HFFc6 (cell line): ENCODE results near the gene CDC14B. TPM values are rescaled to one million over a fixed set of nuclear protein-coding genes. Genes with fewer than 3 reads are reported as not detected.
A peak's percentile ranks its signal among the peaks of the same experiment; 100 is the strongest.

Experiments used
- DNase-seq: peaks from one replicate; pipeline ENCODE4 v3.0.0-alpha.2; 2018
- H3K27ac Mint-ChIP-seq: 2 replicates; pipeline ENCODE4 v1.8.0; 2020; ENCODE audit warnings: mild to moderate bottlenecking, mixed read lengths
- H3K27me3 Mint-ChIP-seq: 2 replicates; pipeline ENCODE4 v1.8.0; 2021; ENCODE audit warnings: mild to moderate bottlenecking, moderate library complexity, mixed read lengths; ENCODE audit not compliant: insufficient read depth
- H3K36me3 Mint-ChIP-seq: 2 replicates; pipeline ENCODE4 v1.8.0; 2021; ENCODE audit warnings: low read depth, mixed read lengths
- H3K4me1 Mint-ChIP-seq: 2 replicates; pipeline ENCODE4 v1.8.0; 2020; ENCODE audit warnings: low read depth, mixed read lengths
- H3K4me3 Mint-ChIP-seq: 2 replicates; pipeline ENCODE4 v1.8.0; 2020; ENCODE audit warnings: mild to moderate bottlenecking, moderate library complexity, mixed read lengths
- H3K9me3 Mint-ChIP-seq: 2 replicates; pipeline ENCODE4 v1.8.0; 2020; ENCODE audit warnings: mild to moderate bottlenecking, mixed read lengths
- CTCF ChIP-seq: fragments of 200-600 bp; sonication (generic); IDR thresholded peaks from 2 replicates; pipeline ENCODE4 v1.5.0; 2021; ENCODE audit warnings: antibody characterized with exemption, mild to moderate bottlenecking
- total RNA-seq, 6 experiments: library from RNA; stranded (reverse); fragmentation: NEBNext Ultra II Directional; extraction: Animal tissue kit (Norgen Biotek cat#: 25700); gene quantifications; 2 replicates in 1 of 6; 3 replicates in 5 of 6; pipeline ENCODE4 v1.2.3, GENCODE V29; 2021

CDC14B gene
- total RNA-seq, 6 experiments from 2014 or later, result 10.7 to 14.9 (median 12.1) TPM

- Mint-ChIP-seq H3K4me3 (no peak overlapping the region), H3K27ac (no peak overlapping the region; the same call in 1 of the 2 replicates), H3K9me3 (no peaks in the 10 kb centered on the region), H3K27me3 (no peaks in the 10 kb centered on the region; the same call in 1 of the 2 replicates), H3K4me1 (peaks cover 27% of the 10 kb centered on the region), H3K36me3 (peaks cover 9% of the 10 kb centered on the region)
- no peak for TF ChIP-seq CTCF
- no peak for DNase-seq
Observed at GRCh38 chr9:96476013-96476412, 143.6 kb downstream of the CDC14B start.

GRCh38 chr9:96467784-96468183 lies 151.9 kb downstream of the CDC14B start:
- no peaks in the 10 kb centered on the region for H3K27me3 Mint-ChIP-seq
- H3K4me1 Mint-ChIP-seq, result no peaks in the 10 kb centered on the region
- no peak for DNase-seq
- no peak overlapping the region for H3K4me3 Mint-ChIP-seq
- no peaks in the 10 kb centered on the region for H3K9me3 Mint-ChIP-seq
- TF ChIP-seq CTCF, result no peak
- H3K36me3 Mint-ChIP-seq, result peaks cover 22% of the 10 kb centered on the region
- H3K27ac Mint-ChIP-seq, result no peak overlapping the region

- no peaks in the 10 kb centered on the region for H3K9me3 Mint-ChIP-seq
- no peaks in the 10 kb centered on the region for H3K27me3 Mint-ChIP-seq
- peaks cover 24% of the 10 kb centered on the region for H3K4me1 Mint-ChIP-seq
- DNase-seq, result no peak
- peaks cover 26% of the 10 kb centered on the region for H3K36me3 Mint-ChIP-seq
- TF ChIP-seq CTCF, result no peak
- H3K4me3 Mint-ChIP-seq, result no peak overlapping the region
- H3K27ac Mint-ChIP-seq, result no peak overlapping the region
Observed at GRCh38 chr9:96464426-96464825, 155.2 kb downstream of the CDC14B start.

- no peak overlapping the region for H3K4me3 Mint-ChIP-seq
- H3K36me3 Mint-ChIP-seq, result peaks cover 37% of the 10 kb centered on the region
- no peaks in the 10 kb centered on the region for H3K27me3 Mint-ChIP-seq
- no peak for TF ChIP-seq CTCF
- DNase-seq, result no peak
- H3K9me3 Mint-ChIP-seq, result no peaks in the 10 kb centered on the region
- peaks cover 36% of the 10 kb centered on the region for H3K4me1 Mint-ChIP-seq
- H3K27ac Mint-ChIP-seq, result no peak overlapping the region
Observed at GRCh38 chr9:96462541-96462940, 157.1 kb downstream of the CDC14B start.

- H3K27me3 Mint-ChIP-seq, result no peaks in the 10 kb centered on the region
- TF ChIP-seq CTCF, result no peak
- peak overlapping the region; percentile 80 for H3K27ac Mint-ChIP-seq
- no peaks in the 10 kb centered on the region for H3K9me3 Mint-ChIP-seq
- peak overlapping the region; percentile 69; the same call in 1 of the 2 replicates for H3K4me3 Mint-ChIP-seq
- peak; percentile 11 for DNase-seq
- peaks cover 36% of the 10 kb centered on the region for H3K4me1 Mint-ChIP-seq
- H3K36me3 Mint-ChIP-seq, result peaks cover 33% of the 10 kb centered on the region
Observed at GRCh38 chr9:96461336-96461735, 158.3 kb downstream of the CDC14B start.

GRCh38 chr9:96460882-96461281 lies 158.8 kb downstream of the CDC14B start:
- peaks cover 36% of the 10 kb centered on the region for H3K4me1 Mint-ChIP-seq
- peaks cover 29% of the 10 kb centered on the region for H3K36me3 Mint-ChIP-seq
- no peaks in the 10 kb centered on the region for H3K27me3 Mint-ChIP-seq
- DNase-seq, result peak; percentile 60
- no peak for TF ChIP-seq CTCF
- H3K27ac Mint-ChIP-seq, result peak overlapping the region; percentile 80
- peak overlapping the region; percentile 69 for H3K4me3 Mint-ChIP-seq
- H3K9me3 Mint-ChIP-seq, result no peaks in the 10 kb centered on the region
